Upper lobe of right lung (tissue), 1 donor: ENCODE data around the gene IGF1R. TPM values are rescaled to one million over a fixed set of nuclear protein-coding genes. Genes with fewer than 3 reads are reported as not detected.

Experiments used
- ATAC-seq: fragments of 200-7000 bp; cut with Tn5 transposase; one replicate; pipeline ENCODE4 v1.9.1; 2020; ENCODE audit warnings: mild to moderate bottlenecking, moderate library complexity
- DNase-seq: peaks from one replicate; pipeline ENCODE4 v3.0.0-alpha.2; 2020
- H3K27ac ChIP-seq: fragments of 200-600 bp; one replicate; pipeline ENCODE4 v1.8.0; 2022
- H3K27me3 ChIP-seq: fragments of 200-600 bp; one replicate; pipeline ENCODE4 v1.8.0; 2022; ENCODE audit warnings: mild to moderate bottlenecking
- H3K36me3 ChIP-seq: fragments of 200-600 bp; one replicate; pipeline ENCODE4 v1.8.0; 2022
- H3K4me1 ChIP-seq: fragments of 200-600 bp; one replicate; pipeline ENCODE4 v1.8.0; 2022
- H3K4me3 ChIP-seq: fragments of 200-600 bp; one replicate; pipeline ENCODE4 v1.8.0; 2022; ENCODE audit warnings: mild to moderate bottlenecking
- H3K9me3 ChIP-seq: fragments of 200-600 bp; one replicate; pipeline ENCODE4 v1.8.0; 2022
- CTCF ChIP-seq: fragments of 200-600 bp; IDR thresholded peaks from one replicate; pipeline ENCODE4 v1.8.0; 2022; ENCODE audit warnings: antibody characterized with exemption
- intact Hi-C: fragments of 100-400 bp; cut with DNase I; formaldehyde crosslinking; loops from one replicate; pipeline ENCODE4 v1.11.0; 2022
- total RNA-seq: library from RNA; stranded (reverse); fragmentation: NEBNext Ultra II Directional; extraction: Animal tissue kit (Norgen Biotek cat#: 25700); gene quantifications from one replicate; pipeline ENCODE4 v1.2.1, GENCODE V29; 2021
- donor health status: DM: no; HTN: yes; CAD: no; lungs with severe emphysema.

IGF1R gene
- total RNA-seq, 1 donor from 2014 or later, result 40.0 TPM

GRCh38 chr15:98798375-98798893 lies 150.1 kb downstream of the IGF1R start:
- no peak overlapping the region for H3K27ac ChIP-seq
- no peak for TF ChIP-seq CTCF
- H3K27me3 ChIP-seq, result no peaks in the 10 kb centered on the region
- H3K4me1 ChIP-seq, result peaks cover 48% of the 10 kb centered on the region
- no peak overlapping the region for H3K4me3 ChIP-seq
- H3K9me3 ChIP-seq, result no peaks in the 10 kb centered on the region
- intact Hi-C loops, result no loop called here
- DNase-seq (no peak), ATAC-seq (no peak)
- no peaks in the 10 kb centered on the region for H3K36me3 ChIP-seq

GRCh38 chr15:98799461-98800390 lies 151.4 kb downstream of the IGF1R start:
- no peaks in the 10 kb centered on the region for H3K36me3 ChIP-seq
- no peaks in the 10 kb centered on the region for H3K9me3 ChIP-seq
- intact Hi-C loops, result no loop called here
- TF ChIP-seq CTCF, result no peak
- no peaks in the 10 kb centered on the region for H3K27me3 ChIP-seq
- H3K4me1 ChIP-seq, result peaks cover 43% of the 10 kb centered on the region
- ATAC-seq, result peak; percentile 33
- H3K27ac ChIP-seq, result peak overlapping the region; percentile 28
- no peak overlapping the region for H3K4me3 ChIP-seq
- DNase-seq, result no peak

- no peaks in the 10 kb centered on the region for H3K36me3 ChIP-seq
- H3K4me3 ChIP-seq, result no peak overlapping the region
- peak; percentile 79 for ATAC-seq
- peak overlapping the region; percentile 28 for H3K27ac ChIP-seq
- TF ChIP-seq CTCF, result no peak
- peaks cover 40% of the 10 kb centered on the region for H3K4me1 ChIP-seq
- H3K9me3 ChIP-seq, result no peaks in the 10 kb centered on the region
- no peaks in the 10 kb centered on the region for H3K27me3 ChIP-seq
- intact Hi-C loops, result no loop called here
- DNase-seq, result no peak
Measured at GRCh38 chr15:98800437-98801233, 152.3 kb downstream of the IGF1R start.

- H3K27ac ChIP-seq, result no peak overlapping the region
- no peak overlapping the region for H3K4me3 ChIP-seq
- peaks cover 40% of the 10 kb centered on the region for H3K4me1 ChIP-seq
- H3K36me3 ChIP-seq, result no peaks in the 10 kb centered on the region
- TF ChIP-seq CTCF, result no peak
- intact Hi-C loops, result no loop called here
- no peaks in the 10 kb centered on the region for H3K27me3 ChIP-seq
- DNase-seq (no peak), ATAC-seq (no peak)
- H3K9me3 ChIP-seq, result no peaks in the 10 kb centered on the region
Measured at GRCh38 chr15:98801234-98801561, 152.9 kb downstream of the IGF1R start.

GRCh38 chr15:98802187-98802586 lies 153.8 kb downstream of the IGF1R start:
- Histone ChIP-seq H3K27me3 (no peaks in the 10 kb centered on the region), H3K27ac (no peak overlapping the region), H3K4me1 (peaks cover 40% of the 10 kb centered on the region), H3K9me3 (no peaks in the 10 kb centered on the region), H3K36me3 (no peaks in the 10 kb centered on the region), H3K4me3 (no peak overlapping the region)
- no peak for DNase-seq
- ATAC-seq, result no peak
- intact Hi-C loops, result no loop called here
- no peak for TF ChIP-seq CTCF
